Stomach (tissue), 9 donors: Measurements from ENCODE around the gene ZNF440. TPM values are rescaled to one million over a fixed set of nuclear protein-coding genes. Genes with fewer than 3 reads are reported as not detected.

ENCODE experiments used
- DNase-seq, 2 donors: peaks; one replicate each; pipeline versions ENCODE4 v3.0.0 to v3.0.0-alpha.2; 2013 to 2019
- H3K27ac ChIP-seq, 5 donors: fragments of 200-600 bp in 4 of 5; sonication (generic) in 4 of 5; one replicate each; pipeline ENCODE4 v1.5.1; 2013 to 2019; ENCODE audit warnings: mild to moderate bottlenecking in 1 of 5, moderate library complexity in 1 of 5
- H3K27me3 ChIP-seq, 3 donors: fragments of 200-600 bp; sonication (generic); one replicate each; pipeline ENCODE4 v1.5.1; 2017 to 2019; ENCODE audit warnings: mixed run types in 1 of 3
- H3K36me3 ChIP-seq, 4 donors: fragments of 200-600 bp; sonication (generic); 1 replicate in 3 of 4; 2 replicates in 1 of 4; pipeline ENCODE4 v1.5.1; 2016 to 2019
- H3K4me1 ChIP-seq, 4 donors: fragments of 200-600 bp; sonication (generic); one replicate each; pipeline ENCODE4 v1.5.1; 2016 to 2019
- H3K4me3 ChIP-seq, 4 donors: fragments of 200-600 bp; sonication (generic) in 3 of 4; one replicate each; pipeline ENCODE4 v1.5.1; 2016 to 2019; ENCODE audit warnings: mild to moderate bottlenecking in 1 of 4
- H3K9me3 ChIP-seq, 4 donors: fragments of 200-600 bp; sonication (generic); one replicate each; pipeline ENCODE4 v1.5.1; 2016 to 2019
- CTCF ChIP-seq, 7 experiments: fragments of 450-650 bp in 4 of 7; fragments of 200-600 bp in 3 of 7; sonication (generic) in 3 of 7; IDR thresholded peaks; one replicate each; pipeline ENCODE4 v1.5.1; 2016 to 2019; ENCODE audit warnings: antibody characterized with exemption in 7 of 7, control low read depth in 2 of 7, mild to moderate bottlenecking in 1 of 7
- EP300 ChIP-seq: sonication (generic); formaldehyde crosslinking; IDR thresholded peaks from one replicate; pipeline ENCODE4 v1.6.1; 2017; ENCODE audit warnings: antibody characterized with exemption
- POLR2A ChIP-seq, 4 donors: fragments of 450-650 bp; IDR thresholded peaks; one replicate each; pipeline ENCODE4 v1.6.1; 2016; ENCODE audit warnings: antibody characterized with exemption in 4 of 4, control low read depth in 2 of 4, mild to moderate bottlenecking in 1 of 4, moderate library complexity in 1 of 4
- POLR2AphosphoS5 ChIP-seq, 3 donors: sonication (generic); formaldehyde crosslinking; IDR thresholded peaks; one replicate each; pipeline ENCODE4 v1.6.1; 2016; ENCODE audit warnings: antibody characterized with exemption in 3 of 3
- WGBS, 5 donors: extraction: QIAGEN DNeasy Blood & Tissue Kit in 3 of 5; methylation state at CpG; one replicate each; pipeline versions ENCODE4 v1.1.5 to v1.1.7; 2013 to 2018; 5-methylcytosine and 5-hydroxymethylcytosine counted together
- intact Hi-C: fragments of 100-400 bp; cut with DNase I; formaldehyde crosslinking; loops from one replicate; pipeline ENCODE4 v1.15.1; 2023; ENCODE audit warnings: low total_unique reads
- polyA plus RNA-seq, 3 donors: library from polyadenylated mRNA; stranded (reverse); fragments of 200-250 nt; gene quantifications; one replicate each; pipeline ENCODE4 v1.2.3, GENCODE V29; 2013
- total RNA-seq, 5 donors: library from RNA; depleted of rRNA; stranded (reverse); fragments of >200 nt; gene quantifications; one replicate each; pipeline versions ENCODE4 v1.1.0 to v1.2.3, GENCODE V29; 2014 to 2016
- donor health status: healthy with polysubstance abuse.
- donor health status: Bipolar disorder and iron deficiency.
- donor health status: healthy.

Gene ZNF440
- total and polyA plus RNA-seq, 8 donors: 3.7 to 106 (median 13.8) TPM

DNA sequence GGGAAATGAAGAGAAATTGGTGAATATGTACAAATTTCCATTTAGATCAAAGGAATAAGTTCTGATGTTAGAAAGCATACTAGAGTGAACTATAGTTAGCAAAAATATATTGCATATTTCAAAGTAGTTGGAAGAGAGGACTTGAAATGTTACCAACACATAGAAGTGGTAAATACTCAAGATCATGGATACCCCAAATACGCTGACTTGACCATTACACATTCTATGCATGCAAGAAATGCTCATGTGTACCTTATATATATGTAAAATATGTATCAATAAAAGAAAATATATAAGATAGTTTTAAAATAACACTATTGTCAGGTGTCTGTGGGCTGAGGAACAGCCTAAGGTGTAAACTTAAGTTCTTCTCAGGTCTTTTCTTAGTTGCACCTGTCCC is 30.3 kb upstream of the ZNF440 start:
- peaks cover 52 to 100% (median 93%) of the 10 kb centered on the region in 4 donors for H3K9me3 ChIP-seq
- no peak overlapping the region for H3K4me3 ChIP-seq
- H3K27ac ChIP-seq: no peak overlapping the region
- H3K27me3 ChIP-seq: no peaks in the 10 kb centered on the region
- no peak for TF ChIP-seq EP300
- TF ChIP-seq CTCF (IDR thresholded peaks at IDR 0.05): no peak
- TF ChIP-seq POLR2AphosphoS5 (IDR thresholded peaks at IDR 0.05): no peak
- TF ChIP-seq POLR2A (IDR thresholded peaks at IDR 0.05): no peak
- WGBS, 5 donors: 97 to 100% (median 98%) methylated on average over 1 of the region's 1 CpG
- DNase-seq: no peak
- no peaks in the 10 kb centered on the region for H3K4me1 ChIP-seq
- intact Hi-C loops: no loop called here
- peaks cover 30 to 57% (median 36%) of the 10 kb centered on the region in 4 donors for H3K36me3 ChIP-seq

DNA sequence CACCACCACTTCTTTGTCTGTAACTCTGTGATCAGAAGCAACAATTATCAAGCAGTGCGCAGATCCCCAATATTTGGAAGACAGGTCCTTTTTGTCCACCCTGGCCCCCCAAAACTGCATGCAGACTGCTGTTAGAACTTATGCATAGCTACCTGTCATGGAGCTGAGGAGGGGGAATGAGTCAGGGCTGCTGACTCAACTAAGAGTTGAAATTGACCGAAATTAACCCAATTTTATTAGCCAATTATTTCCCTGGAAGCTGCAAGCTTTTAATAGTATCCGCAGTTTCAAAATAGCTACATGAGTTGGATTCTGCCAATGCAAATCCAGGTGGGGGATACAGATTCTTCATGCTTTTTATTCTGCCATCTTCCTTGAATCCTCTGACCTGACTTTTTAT is 29.7 kb upstream of the ZNF440 start:
- Histone ChIP-seq H3K9me3 (peaks cover 52 to 100% (median 94%) of the 10 kb centered on the region in 4 donors), H3K36me3 (peaks cover 24 to 51% (median 30%) of the 10 kb centered on the region in 4 donors), H3K4me3 (no peak overlapping the region), H3K27me3 (no peaks in the 10 kb centered on the region), H3K4me1 (no peaks in the 10 kb centered on the region), H3K27ac (no peak overlapping the region)
- 94 to 100% (median 97%) methylated on average over 3 of the region's 3 CpGs for WGBS, 5 donors
- TF ChIP-seq POLR2A (IDR thresholded peaks at IDR 0.05) (no peak), EP300 (no peak), CTCF (IDR thresholded peaks at IDR 0.05) (no peak), POLR2AphosphoS5 (IDR thresholded peaks at IDR 0.05) (no peak)
- intact Hi-C loops: no loop called here
- no peak for DNase-seq

- Histone ChIP-seq H3K4me1 (no peaks in the 10 kb centered on the region), H3K27me3 (no peaks in the 10 kb centered on the region), H3K9me3 (peaks cover 23 to 87% (median 75%) of the 10 kb centered on the region in 4 donors), H3K4me3 (no peak overlapping the region), H3K36me3 (peaks cover 0 to 20% (median 4%) of the 10 kb centered on the region in 4 donors), H3K27ac (no peak overlapping the region)
- no peak for TF ChIP-seq POLR2A (IDR thresholded peaks at IDR 0.05)
- no peak for TF ChIP-seq POLR2AphosphoS5 (IDR thresholded peaks at IDR 0.05)
- no peak for TF ChIP-seq EP300
- no peak for TF ChIP-seq CTCF (IDR thresholded peaks at IDR 0.05)
- WGBS, 5 donors: 76 to 86% (median 77%) methylated on average over 3 of the region's 3 CpGs
- intact Hi-C loops: no loop called here
- DNase-seq: no peak
Measured at GRCh38 chr19:11787536-11787935, 26.5 kb upstream of the ZNF440 start.

GRCh38 chr19:11792942-11793341 is 21.1 kb upstream of the ZNF440 start:
- Histone ChIP-seq H3K27me3 (no peaks in the 10 kb centered on the region), H3K4me1 (peaks cover 8 to 9% (median 9%) of the 10 kb centered on the region in 4 donors), H3K4me3 (no peak overlapping the region), H3K27ac (no peak overlapping the region), H3K36me3 (no peaks in the 10 kb centered on the region), H3K9me3 (peaks cover 0 to 33% (median 25%) of the 10 kb centered on the region in 4 donors)
- TF ChIP-seq CTCF (IDR thresholded peaks at IDR 0.05) (no peak), POLR2A (IDR thresholded peaks at IDR 0.05) (no peak), EP300 (no peak), POLR2AphosphoS5 (IDR thresholded peaks at IDR 0.05) (no peak)
- DNase-seq: no peak
- intact Hi-C loops: no loop called here
